BJ (cell line): ENCODE measurements around the gene CDK14. TPM values are rescaled to one million over a fixed set of nuclear protein-coding genes. Genes with fewer than 3 reads are reported as not detected.

ENCODE experiments used
- CTCF ChIA-PET: fragments of 350-600 bp; formaldehyde crosslinking; extraction: SDS; loops from one replicate; lab custom pipeline; 2021; ENCODE audit warnings: antibody characterized with exemption, inconsistent platforms; lab: Yijun Ruan, JAX
- POLR2A ChIA-PET: fragments of 300-600 bp; sonication (Branson Sonifier 250); formaldehyde crosslinking; extraction: SDS; loops from one replicate; lab custom pipeline; 2021; ENCODE audit warnings: antibody characterized with exemption; lab: Charles Lee
- DNase-seq: peaks from one replicate; pipeline ENCODE4 v3.0.0-alpha.2; 2011; ENCODE audit warnings: low read depth
- H3K27me3 ChIP-seq: 2 replicates; pipeline ENCODE4 v1.6.0; 2011; ENCODE audit warnings: low read length; ENCODE audit not compliant: control insufficient read depth, insufficient read depth
- H3K36me3 ChIP-seq: 2 replicates; pipeline ENCODE4 v1.5.1; 2011; ENCODE audit warnings: low read length; ENCODE audit not compliant: control insufficient read depth, insufficient read depth
- H3K4me3 ChIP-seq: 2 replicates; pipeline ENCODE4 v1.5.1; 2011; ENCODE audit warnings: low read depth, mild to moderate bottlenecking, control low read depth, low read length
- CTCF ChIP-seq: IDR thresholded peaks from 2 replicates; pipeline ENCODE4 v1.5.1; 2011; ENCODE audit warnings: low read depth, mild to moderate bottlenecking, control low read depth, inconsistent platforms, low read length, moderate library complexity; ENCODE audit not compliant: insufficient read depth
- polyA minus RNA-seq: library from RNA; depleted of rRNA, polyadenylated mRNA; stranded (reverse); fragments of >200 nt; gene quantifications from 2 replicates; pipeline ENCODE4 v1.2.3, GENCODE V29; 2011; rRNA and poly(A)+ RNA removed
- polyA plus RNA-seq: library from polyadenylated mRNA; depleted of rRNA; stranded (reverse); fragments of >200 nt; gene quantifications from 2 replicates; pipeline ENCODE4 v1.2.3, GENCODE V29; 2011; rRNA removed

Gene CDK14
- polyA plus RNA-seq: 6.7 and 11.8 TPM in 2 replicates
- polyA minus RNA-seq: 11.3 and 15.5 TPM in 2 replicates

DNA sequence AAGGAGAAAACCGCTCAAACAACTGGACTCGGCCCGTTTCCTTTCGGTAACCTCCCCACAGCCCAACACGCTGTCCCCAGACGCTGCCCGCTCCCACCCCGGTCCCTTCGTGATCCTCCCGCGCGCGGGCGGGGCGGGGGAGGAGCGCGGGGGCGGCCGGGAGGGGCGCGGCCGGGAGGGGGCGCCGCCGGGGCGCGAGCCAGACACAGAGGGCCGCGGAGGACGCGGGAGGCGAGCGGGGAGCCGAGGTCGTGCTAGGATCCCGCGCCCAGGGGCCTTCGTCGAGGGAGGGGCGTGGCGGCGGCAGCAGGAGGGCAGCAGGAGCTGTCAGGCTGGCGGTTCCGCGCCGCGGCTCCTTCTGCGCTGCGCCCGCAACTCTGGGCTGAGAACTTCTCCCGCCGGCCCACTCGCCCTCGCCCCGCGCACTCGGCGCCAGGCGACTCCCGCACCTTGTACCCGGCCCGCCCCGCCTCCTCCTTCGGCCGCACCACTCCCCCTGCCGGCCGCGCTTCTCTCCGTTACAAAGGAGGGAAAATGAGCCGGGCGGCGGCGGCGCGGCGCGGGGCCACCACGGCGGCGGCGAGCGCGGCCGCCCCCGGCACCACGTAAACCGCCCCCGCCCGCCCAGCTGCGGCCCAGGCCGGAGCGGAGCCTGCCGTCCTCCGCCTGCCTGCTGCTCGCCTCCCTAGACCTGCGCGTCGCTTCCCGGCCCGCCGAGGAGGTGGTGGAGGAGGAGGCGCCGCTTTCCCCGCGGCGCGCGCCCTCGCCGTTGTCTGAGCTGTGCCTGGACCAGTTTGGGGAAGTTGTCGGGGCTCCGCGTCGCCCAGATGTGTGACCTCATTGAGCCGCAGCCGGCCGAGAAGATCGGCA lies at the start of gene CDK14:
TSS of gene CDK14 (plus strand) at position 521 of the 870 bp plus-strand sequence. CDS start at position 828, 307 bp downstream.
- Histone ChIP-seq H3K4me3 (peak within 1 kb of the TSS; percentile 87), H3K36me3 (no peaks in the 10 kb centered on the region), H3K27me3 (no peaks in the 10 kb centered on the region)
- no peak for DNase-seq
- POLR2A ChIA-PET: no interaction called here
- TF ChIP-seq CTCF: peak; percentile 43
- CTCF ChIA-PET: interaction anchor here (0.6 to 3.8 kb wide), 21 partner anchors 8 to 446 kb away, joined by 3 to 23 read pairs (median 3); no protein-coding TSS in a partner anchor

GRCh38 chr7:90551036-90551435 lies 45.1 kb upstream of the CDK14 start:
- H3K27me3 ChIP-seq: no peaks in the 10 kb centered on the region
- no peak overlapping the region for H3K4me3 ChIP-seq
- no peaks in the 10 kb centered on the region for H3K36me3 ChIP-seq
- DNase-seq: no peak
- no peak for TF ChIP-seq CTCF
- POLR2A ChIA-PET: no interaction called here
- CTCF ChIA-PET: interaction anchor here (0.7 to 3.2 kb wide), 5 partner anchors 78 to 486 kb away, joined by 3 to 18 read pairs (median 4); no protein-coding TSS in a partner anchor

DNA sequence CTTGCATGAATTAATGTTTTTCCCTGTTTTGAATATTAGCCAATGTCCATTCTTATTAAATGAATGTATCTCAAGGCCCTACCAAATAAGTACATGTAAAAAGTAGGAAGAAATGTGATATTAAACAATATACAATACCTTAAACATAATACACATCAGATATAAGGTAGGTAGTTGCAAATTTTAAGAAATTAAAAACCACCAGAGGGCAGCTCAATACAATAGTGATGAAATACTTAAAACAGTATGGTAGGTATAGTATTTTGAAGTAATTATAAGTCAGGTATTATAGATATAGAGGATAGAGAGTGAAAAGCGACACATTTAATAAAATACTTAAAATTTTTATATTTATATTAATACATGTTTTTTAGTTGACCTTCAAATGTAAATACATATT lies 43.6 kb upstream of the CDK14 start:
- no peak overlapping the region for H3K4me3 ChIP-seq
- no peak for DNase-seq
- no peaks in the 10 kb centered on the region; the same call in 1 of the 2 replicates for H3K27me3 ChIP-seq
- ChIA-PET CTCF (interaction anchor here (0.6 to 3.2 kb wide), 4 partner anchors 72 to 484 kb away, joined by 3 to 11 read pairs (median 5); no protein-coding TSS in a partner anchor), POLR2A (no interaction called here)
- no peak; the same call in 1 of the 2 replicates for TF ChIP-seq CTCF
- H3K36me3 ChIP-seq: no peaks in the 10 kb centered on the region

GRCh38 chr7:90560730-90561129 lies 35.4 kb upstream of the CDK14 start:
- ChIA-PET POLR2A (no interaction called here), CTCF (no interaction called here)
- TF ChIP-seq CTCF: no peak
- Histone ChIP-seq H3K27me3 (no peaks in the 10 kb centered on the region; the same call in 1 of the 2 replicates), H3K4me3 (no peak overlapping the region), H3K36me3 (no peaks in the 10 kb centered on the region)
- peak; percentile 51 for DNase-seq

- TF ChIP-seq CTCF: no peak
- POLR2A ChIA-PET: no interaction called here
- Histone ChIP-seq H3K36me3 (no peaks in the 10 kb centered on the region), H3K27me3 (no peaks in the 10 kb centered on the region), H3K4me3 (no peak overlapping the region)
- CTCF ChIA-PET: interaction anchor here (1.2 kb wide), 1 partner anchor 10 kb away, joined by 3 read pairs; no protein-coding TSS in a partner anchor
- no peak for DNase-seq
Measured at GRCh38 chr7:90563286-90563685, 32.8 kb upstream of the CDK14 start.
